ENCODE measurements around the gene OR6C68. TPM values are rescaled to one million over a fixed set of nuclear protein-coding genes. Genes with fewer than 3 reads are reported as not detected.
"Not testable (repeated sequence)": the region's sequence is repeated elsewhere in the genome, so short reads cannot be mapped to it uniquely, and the experiment has no call there.

Gene OR6C68
- not detected for total RNA-seq

- no peak for TF ChIP-seq EP300 (IDR thresholded peaks at IDR 0.05)
- TF ChIP-seq POLR2AphosphoS5 (IDR thresholded peaks at IDR 0.05): no peak
- TF ChIP-seq POLR2A (IDR thresholded peaks at IDR 0.05): no peak
- no peak for TF ChIP-seq CTCF (IDR thresholded peaks at IDR 0.05)
- Histone ChIP-seq H3K9me3 (no peaks in the 10 kb centered on the region), H3K27ac (no peak within 1 kb of the TSS), H3K27me3 (no peaks in the 10 kb centered on the region), H3K36me3 (no peaks in the 10 kb centered on the region), H3K4me1 (no peaks in the 10 kb centered on the region), H3K4me3 (no peak within 1 kb of the TSS)
- DNase-seq (ENCODE audit: low spot score in 2 of 2): no peak
- 66% methylated on average over 2 of the region's 2 CpGs for WGBS
Observed at GRCh38 chr12:55492078-55492477, at the start of gene OR6C68. OR6C68 (plus strand) TSS chr12:55492378; CDS start chr12:55492378, 0 bp downstream.

GRCh38 chr12:55443776-55444175 lies 48.4 kb upstream of the OR6C68 start, which contains the start of gene OR6C2:
OR6C2 (plus strand) TSS chr12:55444076; CDS start chr12:55452214, 8,138 bp downstream.
- peaks cover 3% of the 10 kb centered on the region for H3K9me3 ChIP-seq
- WGBS: 41% methylated on average over 2 of the region's 2 CpGs
- no peak for DNase-seq (ENCODE audit: low spot score in 2 of 2)
- H3K36me3 ChIP-seq: no peaks in the 10 kb centered on the region
- H3K4me1 ChIP-seq: no peaks in the 10 kb centered on the region
- H3K27me3 ChIP-seq: no peaks in the 10 kb centered on the region
- H3K4me3 ChIP-seq: no peak within 1 kb of the TSS
- no peak within 1 kb of the TSS for H3K27ac ChIP-seq
- TF ChIP-seq POLR2AphosphoS5 (IDR thresholded peaks at IDR 0.05) (no peak), CTCF (IDR thresholded peaks at IDR 0.05) (no peak), POLR2A (IDR thresholded peaks at IDR 0.05) (no peak), EP300 (IDR thresholded peaks at IDR 0.05) (no peak)

- H3K27me3 ChIP-seq: no peaks in the 10 kb centered on the region
- TF ChIP-seq POLR2A (IDR thresholded peaks at IDR 0.05) (no peak), CTCF (IDR thresholded peaks at IDR 0.05) (no peak), EP300 (IDR thresholded peaks at IDR 0.05) (no peak), POLR2AphosphoS5 (IDR thresholded peaks at IDR 0.05) (no peak)
- 100% methylated on average over 1 of the region's 1 CpG for WGBS
Observed at GRCh38 chr12:55445357-55445756, 46.8 kb upstream of the OR6C68 start.

GRCh38 chr12:55446326-55446725 lies 45.9 kb upstream of the OR6C68 start:
- TF ChIP-seq POLR2AphosphoS5 (IDR thresholded peaks at IDR 0.05): no peak
- 90% methylated on average over 5 of the region's 5 CpGs for WGBS
- peaks cover under 1% of the 10 kb centered on the region for H3K9me3 ChIP-seq
- no peaks in the 10 kb centered on the region for H3K27me3 ChIP-seq
- H3K27ac ChIP-seq: no peak overlapping the region
- no peaks in the 10 kb centered on the region for H3K36me3 ChIP-seq
- no peaks in the 10 kb centered on the region for H3K4me1 ChIP-seq
- no peak overlapping the region for H3K4me3 ChIP-seq
- DNase-seq (ENCODE audit: low spot score in 2 of 2): no peak

More at GRCh38 chr12:55445357-55445756, 46.8 kb upstream of the OR6C68 start:
- no peak overlapping the region for H3K4me3 ChIP-seq
- no peak overlapping the region for H3K27ac ChIP-seq
- peaks cover 3% of the 10 kb centered on the region for H3K9me3 ChIP-seq
- no peaks in the 10 kb centered on the region for H3K36me3 ChIP-seq
- no peak for DNase-seq (ENCODE audit: low spot score in 2 of 2)
- H3K4me1 ChIP-seq: no peaks in the 10 kb centered on the region

GRCh38 chr12:55448825-55449224 lies 43.4 kb upstream of the OR6C68 start:
- Histone ChIP-seq H3K27me3 (no peaks in the 10 kb centered on the region), H3K9me3 (no peaks in the 10 kb centered on the region), H3K27ac (no peak overlapping the region), H3K4me1 (no peaks in the 10 kb centered on the region), H3K36me3 (no peaks in the 10 kb centered on the region), H3K4me3 (no peak overlapping the region)
- no peak for DNase-seq (ENCODE audit: low spot score in 2 of 2)
- TF ChIP-seq POLR2A (IDR thresholded peaks at IDR 0.05) (no peak), CTCF (IDR thresholded peaks at IDR 0.05) (no peak), EP300 (IDR thresholded peaks at IDR 0.05) (no peak), POLR2AphosphoS5 (IDR thresholded peaks at IDR 0.05) (no peak)

GRCh38 chr12:55464926-55465325 lies 27.3 kb upstream of the OR6C68 start:
- not testable (repeated sequence) for H3K9me3 ChIP-seq; H3K27ac ChIP-seq; H3K4me1 ChIP-seq; H3K4me3 ChIP-seq; H3K36me3 ChIP-seq; H3K27me3 ChIP-seq; DNase-seq (ENCODE audit: low spot score in 2 of 2)
- 95% methylated on average over 1 of the region's 1 CpG for WGBS
